Measurements from ENCODE around the gene LILRB5.
"Not testable (repeated sequence)": the region's sequence is repeated elsewhere in the genome, so short reads cannot be mapped to it uniquely, and the experiment has no call there.

LILRB5 gene

GRCh38 chr19:54257116-54257480, at the start of gene LILRB5:
LILRB5 (minus strand) TSS chr19:54257273; CDS start chr19:54257193, 80 bp downstream.
- no peak for DNase-seq (ENCODE audit: low read depth in 2 of 2)

GRCh38 chr19:54305141-54305540, 48.1 kb upstream of the LILRB5 start:
- no peak for DNase-seq (ENCODE audit: low read depth in 2 of 2)

DNA sequence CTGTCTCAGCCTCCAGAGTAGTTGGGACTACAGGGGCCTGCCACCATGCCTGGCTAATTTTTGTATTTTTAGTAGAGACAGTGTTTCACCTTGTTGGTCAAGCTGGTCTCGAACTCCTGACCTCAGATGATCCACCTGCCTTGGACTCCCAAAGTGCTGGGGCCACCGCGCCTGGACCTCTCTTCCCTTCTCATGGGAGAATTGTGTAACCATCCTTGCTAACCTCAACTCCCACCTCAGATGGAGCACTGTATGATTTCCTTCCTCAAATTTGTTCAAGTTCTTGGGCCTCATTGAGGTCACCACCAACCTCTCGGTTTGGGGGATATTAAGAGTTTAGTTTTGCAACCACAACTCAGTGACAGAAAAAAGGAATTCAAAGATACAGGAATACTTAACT, 45.2 kb upstream of the LILRB5 start:
- DNase-seq (ENCODE audit: low read depth in 2 of 2), result no peak

- DNase-seq (ENCODE audit: low read depth in 2 of 2), result no peak
These were observed 42.4 kb upstream of the LILRB5 start for GRCh38 chr19:54299515-54299914.

- DNase-seq (ENCODE audit: low read depth in 2 of 2), result no peak
These were observed 42.0 kb upstream of the LILRB5 start for GRCh38 chr19:54299126-54299498.

DNA sequence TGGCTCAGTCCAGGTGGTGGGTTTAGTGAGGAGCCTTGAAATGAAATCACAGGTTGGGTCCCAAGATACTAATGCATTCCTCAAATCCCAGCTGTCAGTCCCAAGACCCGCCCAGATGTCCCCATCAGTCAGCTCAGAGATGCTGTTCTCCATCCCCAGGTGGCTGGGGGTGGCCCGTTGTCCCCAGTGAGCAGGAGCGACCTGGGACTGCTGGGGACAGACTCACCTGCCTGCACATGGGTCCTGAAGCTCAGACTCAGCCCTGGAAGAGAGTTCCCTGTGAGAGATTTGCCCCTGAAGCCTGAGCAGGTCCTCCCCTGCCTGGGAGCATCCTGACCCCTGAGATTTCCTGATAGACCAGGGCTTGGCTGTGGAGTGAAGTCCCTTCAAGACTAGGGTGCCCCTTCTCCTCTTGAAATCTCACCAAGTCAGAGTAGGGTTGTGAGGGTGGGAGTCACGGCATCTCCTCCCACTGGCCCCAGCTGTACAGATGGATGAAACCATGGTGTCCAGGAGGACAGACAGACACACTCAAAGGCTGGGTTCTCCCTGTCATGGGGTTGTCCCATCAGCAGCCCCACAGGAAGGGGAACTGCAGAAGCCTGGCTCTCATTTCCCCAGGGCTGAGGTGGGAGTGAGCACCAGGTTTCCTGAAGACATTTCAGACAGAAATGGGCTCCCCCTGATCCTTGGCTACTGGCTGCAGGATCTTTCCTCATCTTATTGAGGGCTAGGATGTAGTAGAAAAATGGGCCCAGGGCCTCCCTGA, 41.5 kb upstream of the LILRB5 start:
- DNase-seq (ENCODE audit: low read depth in 2 of 2), result no peak

- DNase-seq (ENCODE audit: low read depth in 2 of 2), result no peak
These were observed 40.8 kb upstream of the LILRB5 start for GRCh38 chr19:54297759-54298305.

DNA sequence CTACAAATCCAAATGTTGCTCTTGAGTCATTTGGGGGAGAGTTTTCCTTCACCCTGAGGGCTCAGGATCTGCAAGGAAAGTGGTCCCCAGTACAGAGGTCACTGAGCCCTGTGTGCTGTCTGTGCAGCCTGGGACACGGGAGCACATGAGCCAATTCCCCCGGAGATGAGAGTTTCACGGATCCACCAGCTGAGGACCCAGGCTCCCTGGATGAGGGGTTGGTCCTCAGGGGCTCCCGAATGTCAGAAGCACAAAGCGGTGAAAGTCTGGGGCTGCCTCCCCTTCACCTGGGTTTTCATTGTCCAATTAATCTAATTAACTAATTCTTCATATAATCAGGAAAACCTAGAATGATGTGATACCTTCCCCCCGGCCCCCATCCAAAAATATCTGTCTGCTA, 37.5 kb upstream of the LILRB5 start:
- no peak for DNase-seq (ENCODE audit: low read depth in 2 of 2)

- not testable (repeated sequence) for DNase-seq (ENCODE audit: low read depth in 2 of 2)
These were observed 32.1 kb upstream of the LILRB5 start for GRCh38 chr19:54289160-54289559.

DNA sequence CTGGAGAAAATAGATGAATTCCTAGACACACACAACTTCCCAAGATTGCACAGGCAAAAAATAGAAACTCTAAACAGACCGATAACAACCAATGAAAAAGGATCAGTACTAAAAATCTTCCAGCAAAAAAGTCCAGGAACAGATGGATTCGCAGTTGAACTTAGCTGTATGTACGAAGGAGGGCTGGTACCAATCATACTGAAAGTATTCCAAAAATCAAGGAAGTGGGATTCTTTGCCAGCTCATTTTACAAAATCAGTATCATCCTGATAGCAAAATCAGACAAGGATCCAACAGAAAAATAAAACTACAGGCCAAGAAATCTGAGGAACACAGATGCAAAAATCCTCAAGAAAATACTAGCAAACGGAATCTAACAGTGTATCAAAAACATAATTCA, 30.4 kb upstream of the LILRB5 start:
- no peak for DNase-seq (ENCODE audit: low read depth in 2 of 2)

DNA sequence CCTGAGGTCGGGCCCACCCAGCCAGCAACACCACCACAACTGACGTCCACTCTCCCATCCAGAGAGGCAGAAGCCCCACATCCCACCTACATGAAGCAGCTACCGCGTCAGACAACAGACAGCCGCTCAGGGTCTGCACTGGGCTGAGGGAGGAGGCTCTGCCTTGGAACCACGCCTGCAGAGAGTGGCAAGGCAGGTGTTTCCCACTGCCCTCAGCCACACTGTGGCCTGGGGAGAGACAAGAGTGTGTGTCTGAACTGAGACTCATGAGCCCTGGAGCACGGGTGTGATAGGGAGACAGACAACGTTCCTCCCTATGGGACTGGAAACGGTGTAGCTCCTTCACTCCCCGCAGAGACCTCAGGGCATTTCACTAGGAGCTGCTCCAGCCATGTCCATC, 29.2 kb upstream of the LILRB5 start:
- DNase-seq (ENCODE audit: low read depth in 2 of 2), result not testable (repeated sequence)

- not testable (repeated sequence) for DNase-seq (ENCODE audit: low read depth in 2 of 2)
These were observed 28.5 kb upstream of the LILRB5 start for GRCh38 chr19:54285427-54286056.

DNA sequence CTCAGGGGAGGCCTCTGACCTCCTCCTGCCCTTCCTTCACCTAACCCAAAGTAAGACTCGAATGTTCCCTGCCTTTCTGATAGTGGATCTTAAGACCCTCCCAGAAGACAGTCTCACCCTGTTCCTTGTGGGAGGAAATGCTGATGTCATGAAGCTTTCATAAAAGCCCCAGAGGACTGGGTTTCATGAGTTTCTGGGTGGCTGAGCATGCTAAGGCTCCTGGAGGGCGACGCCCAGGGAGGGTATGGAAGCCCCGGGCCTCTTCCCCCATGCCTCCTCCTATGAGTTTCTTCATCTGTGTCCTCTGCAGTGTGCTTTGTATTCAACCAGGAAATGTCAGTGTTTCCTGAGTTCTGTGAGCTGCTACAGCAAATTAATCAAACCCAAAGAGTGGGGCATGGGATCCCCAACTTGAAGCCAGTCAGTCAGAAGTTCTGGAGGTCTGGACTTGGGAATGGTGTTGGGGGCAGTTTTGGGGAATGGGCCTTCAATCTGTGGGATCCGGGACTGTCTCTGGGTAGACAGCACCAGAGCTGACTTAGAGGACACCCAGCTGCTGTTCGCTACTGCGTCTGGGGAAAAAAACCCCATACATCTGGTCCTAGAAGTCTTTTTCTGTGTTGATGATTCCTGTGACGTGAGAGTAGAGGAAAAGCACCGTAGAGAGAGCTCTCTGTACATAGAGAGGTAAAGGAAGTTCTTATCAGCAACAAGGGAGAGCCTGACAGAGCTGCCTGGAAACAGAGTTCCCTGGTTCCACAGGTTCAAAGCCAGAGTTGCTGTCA, 25.8 kb upstream of the LILRB5 start:
- DNase-seq (ENCODE audit: low read depth in 2 of 2), result no peak

GRCh38 chr19:54281729-54282075, 24.6 kb upstream of the LILRB5 start:
- not testable (repeated sequence) for DNase-seq (ENCODE audit: low read depth in 2 of 2)

GRCh38 chr19:54281007-54281728, 24.1 kb upstream of the LILRB5 start, which contains the start of gene LILRB2:
LILRB2 (minus strand) TSS chr19:54281110; CDS start chr19:54280496, 614 bp downstream.
- no peak for DNase-seq (ENCODE audit: low read depth in 2 of 2)

DNA sequence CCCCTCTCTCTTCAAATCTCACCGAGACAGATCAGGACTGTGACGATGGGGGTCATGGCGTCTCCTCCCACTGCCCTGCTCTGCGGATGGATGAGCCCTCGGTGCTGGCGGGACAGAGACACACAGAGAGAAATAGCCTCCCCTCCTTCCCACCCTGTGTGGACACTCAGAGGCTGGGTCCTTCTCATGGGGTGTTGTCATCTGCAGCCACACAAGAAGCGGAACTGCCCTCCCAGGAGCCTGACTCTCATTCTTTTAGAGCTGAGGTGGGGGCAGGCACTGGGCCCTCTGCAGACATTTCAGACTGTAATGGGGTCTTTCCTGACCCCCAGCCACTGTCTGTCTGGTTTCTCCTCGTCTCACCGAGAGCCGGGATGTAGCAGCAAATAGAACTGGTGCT, 23.4 kb upstream of the LILRB5 start:
- not testable (repeated sequence) for DNase-seq (ENCODE audit: low read depth in 2 of 2)

DNA sequence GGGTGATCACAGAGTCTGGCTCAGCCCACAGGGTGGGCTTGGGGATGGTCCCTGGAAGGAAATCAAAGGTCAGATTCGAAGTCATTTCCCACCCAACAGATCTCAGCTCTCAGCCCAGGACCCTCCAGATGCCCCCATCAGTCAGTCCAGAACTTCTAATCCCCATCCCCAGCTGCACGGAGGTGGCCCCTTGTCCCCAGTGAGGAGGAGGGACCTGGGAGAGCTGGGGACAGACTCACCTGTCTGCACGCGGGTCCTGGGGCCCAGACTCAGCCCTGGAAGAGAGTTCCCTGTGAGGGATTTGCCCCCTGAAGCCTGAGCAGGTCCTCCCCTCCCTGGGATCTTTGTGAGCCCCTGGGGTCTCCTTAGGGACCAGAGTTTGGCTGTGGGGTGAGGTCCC, 23.0 kb upstream of the LILRB5 start:
- DNase-seq (ENCODE audit: low read depth in 2 of 2), result not testable (repeated sequence)

DNA sequence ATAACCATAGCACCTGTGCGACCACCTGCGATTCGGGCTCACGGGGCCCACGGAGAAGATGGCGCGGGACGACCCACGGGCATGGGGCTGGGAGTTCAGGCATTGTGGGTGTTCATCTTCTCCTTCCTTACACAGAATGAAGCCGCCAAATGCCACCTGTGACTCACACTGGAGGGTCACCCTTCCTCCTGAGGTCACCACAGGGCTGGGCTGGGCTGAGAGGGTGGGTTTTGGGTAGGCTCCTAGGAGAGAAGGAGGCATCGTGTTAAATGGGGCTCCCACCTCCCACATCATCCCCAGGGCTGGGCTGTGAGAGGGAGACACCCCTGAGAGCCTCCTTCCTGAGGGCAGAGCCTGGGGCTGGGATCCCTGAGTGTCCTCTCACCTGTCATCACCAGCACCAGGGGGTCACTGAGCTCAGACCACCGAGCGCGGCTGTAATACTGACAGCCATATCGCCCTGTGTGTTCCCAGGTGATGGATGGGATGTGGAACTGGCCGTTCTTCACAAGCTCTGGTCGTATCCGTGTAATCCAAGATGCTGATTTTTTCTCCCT, 22.4 kb upstream of the LILRB5 start:
- DNase-seq (ENCODE audit: low read depth in 2 of 2), result no peak

DNA sequence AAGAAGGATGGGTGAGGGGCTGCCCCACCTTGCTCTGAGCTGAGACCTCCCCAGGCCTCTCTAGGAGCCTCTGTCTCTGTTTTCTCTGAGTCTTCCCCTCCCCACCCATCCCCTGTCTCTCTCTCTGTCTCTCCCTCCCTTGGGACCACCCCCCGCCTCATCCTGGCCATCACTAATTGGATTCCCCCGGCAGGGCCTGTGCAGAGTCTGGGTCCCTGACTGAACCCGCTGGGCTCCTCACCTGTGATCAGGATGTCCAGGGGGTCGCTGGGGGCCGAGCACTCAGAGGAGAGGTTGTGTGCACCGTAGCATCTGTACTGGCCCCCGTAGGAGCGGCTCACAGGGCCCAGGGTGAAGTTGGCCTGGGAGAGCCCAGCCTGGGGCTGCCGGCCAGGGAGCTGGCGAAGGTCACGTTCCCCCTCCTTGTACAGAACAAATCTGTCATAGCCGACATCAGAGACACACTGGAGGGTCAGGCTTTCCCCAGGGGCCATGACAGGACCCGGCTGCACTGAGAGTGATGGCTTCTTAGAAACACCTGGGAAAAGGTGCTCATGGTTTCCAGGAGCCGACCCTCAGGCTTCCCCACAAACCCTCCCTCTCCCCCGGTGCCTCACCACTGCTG, 21.6 kb upstream of the LILRB5 start:
- DNase-seq (ENCODE audit: low read depth in 2 of 2), result not testable (repeated sequence)

GRCh38 chr19:54278056-54278455, 21.0 kb upstream of the LILRB5 start:
- DNase-seq (ENCODE audit: low read depth in 2 of 2), result not testable (repeated sequence)

DNA sequence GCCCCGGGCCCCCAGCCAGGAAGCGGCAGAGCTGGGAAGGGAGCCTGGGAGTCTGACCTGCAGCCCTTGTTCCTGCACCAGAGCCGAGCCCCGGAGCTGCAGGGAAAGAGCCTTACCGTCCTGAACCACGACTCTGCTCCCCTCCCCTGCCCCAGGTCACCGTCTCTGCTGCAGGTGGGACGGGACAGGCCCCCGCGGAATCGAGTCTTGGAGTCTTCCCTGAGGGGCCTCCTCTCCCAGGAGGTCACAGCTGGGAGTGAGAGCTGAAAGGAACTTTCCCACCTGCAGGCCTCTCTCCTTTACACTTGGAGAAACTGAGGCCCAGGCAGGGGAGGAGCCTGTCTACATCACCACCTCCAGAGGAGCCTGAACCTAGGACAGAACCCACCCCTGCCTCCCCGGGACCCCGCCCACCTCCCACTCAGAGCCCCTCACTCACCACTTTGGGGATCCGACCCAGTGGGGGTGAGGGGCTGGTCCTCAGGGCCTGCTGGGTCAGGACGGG, 20.1 kb upstream of the LILRB5 start:
- not testable (repeated sequence) for DNase-seq (ENCODE audit: low read depth in 2 of 2)
